Measurements from ENCODE around the gene NEK1. TPM values are rescaled to one million over a fixed set of nuclear protein-coding genes. Genes with fewer than 3 reads are reported as not detected.

NEK1 gene
- total and polyA plus RNA-seq, 2 of the 8 experiments (the other 6 are each of a cell fraction or from before 2014, with no cell fraction given): 3.9 to 11.7 TPM

GRCh38 chr4:169618286-169618685 is 5.9 kb upstream of the NEK1 start:
- H3K9me3 ChIP-seq (ENCODE audit: insufficient read depth in 2 of 2, low read depth in 1 of 2, low read length in 1 of 2): no peaks in the 10 kb centered on the region
- no peaks in the 10 kb centered on the region for H3K36me3 ChIP-seq (ENCODE audit: control insufficient read depth in 2 of 4, insufficient read depth in 4 of 4, low read length in 3 of 4)
- no peaks in the 10 kb centered on the region; the same call in 1 of the 2 replicates for H3K79me1 ChIP-seq (ENCODE audit: low read depth, low read length)
- FAIRE-seq (no peak), DNase-seq (ENCODE audit: low read depth in 1 of 2, low spot score in 2 of 2) (no peak)
- no peaks in the 10 kb centered on the region for H4K20me1 ChIP-seq (replicated peaks in 1 of 2; ENCODE audit: control insufficient read depth in 1 of 2, insufficient read depth in 2 of 2, low read length in 2 of 2)
- 81% methylated on average over 3 of the region's 3 CpGs; no CpG with 5 or more reads in 1 of the 2 experiments for WGBS, 2 experiments (ENCODE audit: extremely low coverage in 1 of 2, insufficient coverage in 1 of 2, insufficient read length in 1 of 2, insufficient replicate concordance in 2 of 2, low coverage in 1 of 2, low lambda C conversion rate in 2 of 2, missing lambda C conversion rate in 1 of 2)
- H4K5ac ChIP-seq (ENCODE audit: insufficient read length, low read depth, low read length): no peak overlapping the region
- H2BK120ac ChIP-seq (replicated peaks; ENCODE audit: low read depth, low read length): no peak overlapping the region
- no peak overlapping the region for H3K4me2 ChIP-seq (ENCODE audit: insufficient read depth in 1 of 2, low read depth in 2 of 2, low read length in 2 of 2)
- H2AFZ ChIP-seq (ENCODE audit: low read length): no peak overlapping the region
- H2BK15ac ChIP-seq (ENCODE audit: low read length): no peak overlapping the region
- H3K27me3 ChIP-seq (replicated peaks in 1 of 4; ENCODE audit: control insufficient read depth in 3 of 4, extremely low read depth in 1 of 4, insufficient read depth in 3 of 4, low read length in 3 of 4): no peaks in the 10 kb centered on the region
- H3K56ac ChIP-seq (replicated peaks; ENCODE audit: insufficient read length, low read depth, low read length): no peak overlapping the region
- no peak overlapping the region for H3K14ac ChIP-seq (ENCODE audit: insufficient read length)
- peaks cover 3 to 28% of the 10 kb centered on the region in 2 experiments; a peak in 3 of 4 replicates for H3K79me2 ChIP-seq (ENCODE audit: control insufficient read depth in 1 of 2, insufficient read depth in 2 of 2, low read length in 2 of 2)
- no peak overlapping the region for H3K4ac ChIP-seq (replicated peaks; ENCODE audit: insufficient read length, low read depth, low read length)
- H4K8ac ChIP-seq (ENCODE audit: extremely low read depth, insufficient read depth, low read length): no peak overlapping the region
- no peak overlapping the region for H3K23ac ChIP-seq (ENCODE audit: insufficient read length)
- H3K27ac ChIP-seq (ENCODE audit: low read depth, low read length): no peak overlapping the region
- H2BK5ac ChIP-seq (ENCODE audit: low read depth, low read length): no peak overlapping the region
- peaks cover 11% of the 10 kb centered on the region for H3K23me2 ChIP-seq (ENCODE audit: low read depth, low read length)
- H3K4me3 ChIP-seq (ENCODE audit: extremely low read depth in 1 of 4, insufficient read depth in 2 of 4, low read depth in 3 of 4, low read length in 4 of 4): no peak overlapping the region
- no peak overlapping the region for H4K91ac ChIP-seq (replicated peaks; ENCODE audit: insufficient read length, low read length)
- ChIA-PET CTCF (ENCODE audit: partially characterized antibody) (interaction anchor here (0.5 to 2.1 kb wide), 5 partner anchors 42 to 1022 kb away, joined by 3 to 6 read pairs (median 3); no protein-coding TSS in a partner anchor), POLR2A (ENCODE audit: partially characterized antibody) (no interaction called here)
- peaks cover 0 to 3% (median 0%) of the 10 kb centered on the region in 4 experiments; a peak in 2 of 7 replicates for H3K4me1 ChIP-seq (replicated peaks in 1 of 4; ENCODE audit: control insufficient read depth in 3 of 4, insufficient read depth in 4 of 4, low read length in 3 of 4)
- H2BK20ac ChIP-seq (ENCODE audit: low read length): no peak overlapping the region
- H3K9ac ChIP-seq (replicated peaks in 1 of 4; ENCODE audit: extremely low read depth in 1 of 4, low read depth in 3 of 4, low read length in 3 of 4): no peak overlapping the region
- no peak overlapping the region for H2BK12ac ChIP-seq (ENCODE audit: low read depth, low read length)
- H2AK5ac ChIP-seq (ENCODE audit: low read depth, low read length): no peak overlapping the region
- H3K18ac ChIP-seq (ENCODE audit: extremely low read depth, low read length): no peak overlapping the region
- TF ChIP-seq POU5F1 (IDR thresholded peaks at IDR 0.05; ENCODE audit: low read depth, low read length): no peak
- no peak for TF ChIP-seq TBP (IDR thresholded peaks at IDR 0.05; ENCODE audit: low read depth, low read length)
- TF ChIP-seq ASH2L (IDR thresholded peaks at IDR 0.05; ENCODE audit: low read length): no peak
- TF ChIP-seq SRF (IDR thresholded peaks at IDR 0.05; ENCODE audit: low read depth, low read length): no peak
- no peak for TF ChIP-seq HDAC6 (IDR thresholded peaks at IDR 0.05; ENCODE audit: low read depth, low read length)
- no peak for TF ChIP-seq ATF3 (IDR thresholded peaks at IDR 0.05; ENCODE audit: insufficient read depth, low read depth, low read length)
- TF ChIP-seq, protein P1, sequence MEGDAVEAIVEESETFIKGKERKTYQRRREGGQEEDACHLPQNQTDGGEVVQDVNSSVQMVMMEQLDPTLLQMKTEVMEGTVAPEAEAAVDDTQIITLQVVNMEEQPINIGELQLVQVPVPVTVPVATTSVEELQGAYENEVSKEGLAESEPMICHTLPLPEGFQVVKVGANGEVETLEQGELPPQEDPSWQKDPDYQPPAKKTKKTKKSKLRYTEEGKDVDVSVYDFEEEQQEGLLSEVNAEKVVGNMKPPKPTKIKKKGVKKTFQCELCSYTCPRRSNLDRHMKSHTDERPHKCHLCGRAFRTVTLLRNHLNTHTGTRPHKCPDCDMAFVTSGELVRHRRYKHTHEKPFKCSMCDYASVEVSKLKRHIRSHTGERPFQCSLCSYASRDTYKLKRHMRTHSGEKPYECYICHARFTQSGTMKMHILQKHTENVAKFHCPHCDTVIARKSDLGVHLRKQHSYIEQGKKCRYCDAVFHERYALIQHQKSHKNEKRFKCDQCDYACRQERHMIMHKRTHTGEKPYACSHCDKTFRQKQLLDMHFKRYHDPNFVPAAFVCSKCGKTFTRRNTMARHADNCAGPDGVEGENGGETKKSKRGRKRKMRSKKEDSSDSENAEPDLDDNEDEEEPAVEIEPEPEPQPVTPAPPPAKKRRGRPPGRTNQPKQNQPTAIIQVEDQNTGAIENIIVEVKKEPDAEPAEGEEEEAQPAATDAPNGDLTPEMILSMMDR (IDR thresholded peaks at IDR 0.05; ENCODE audit: control extremely low read depth in 1 of 3, insufficient read depth in 1 of 3, low read depth in 1 of 3, low read length in 3 of 3): no peak
- no peak for TF ChIP-seq GABPA (IDR thresholded peaks at IDR 0.05; ENCODE audit: borderline replicate concordance, insufficient read depth, low read length)
- TF ChIP-seq CHD1 (IDR thresholded peaks at IDR 0.05; ENCODE audit: low read depth, low read length): no peak
- no peak for TF ChIP-seq CBX5 (IDR thresholded peaks at IDR 0.05; ENCODE audit: low read depth, low read length)
- no peak for TF ChIP-seq RFX5 (IDR thresholded peaks at IDR 0.05; ENCODE audit: borderline replicate concordance, low read depth, low read length)
- no peak for TF ChIP-seq TEAD4 (IDR thresholded peaks at IDR 0.05; ENCODE audit: low read depth, low read length)
